ENCODE measurements around the gene PDE3A. TPM values are rescaled to one million over a fixed set of nuclear protein-coding genes. Genes with fewer than 3 reads are reported as not detected.
A peak's percentile ranks its signal among the peaks of the same experiment; 100 is the strongest.

The PDE3A gene
- total and polyA plus RNA-seq, 2 experiments from 2014 or later, result 11.1 to 61.6 TPM

GRCh38 chr12:20350026-20350425 is 18.3 kb upstream of the PDE3A start:
- Histone ChIP-seq H4K20me1 (ENCODE audit: insufficient read depth, poor library complexity, severe bottlenecking) (no peaks in the 10 kb centered on the region), H2AFZ (no peak overlapping the region), H3K27ac (no peak overlapping the region), H3K4me2 (no peak overlapping the region), H3K4me3 (no peak overlapping the region), H3K79me2 (no peaks in the 10 kb centered on the region), H3K9me2 (replicated peaks; ENCODE audit: insufficient read depth) (no peaks in the 10 kb centered on the region), H3K27me3 (no peaks in the 10 kb centered on the region), H3K9me3 (ENCODE audit: low read depth) (no peaks in the 10 kb centered on the region), H3K36me3 (replicated peaks; ENCODE audit: insufficient read depth, low read depth) (no peaks in the 10 kb centered on the region), H3K4me1 (ENCODE audit: insufficient read depth) (no peaks in the 10 kb centered on the region)
- TF ChIP-seq, protein P1, sequence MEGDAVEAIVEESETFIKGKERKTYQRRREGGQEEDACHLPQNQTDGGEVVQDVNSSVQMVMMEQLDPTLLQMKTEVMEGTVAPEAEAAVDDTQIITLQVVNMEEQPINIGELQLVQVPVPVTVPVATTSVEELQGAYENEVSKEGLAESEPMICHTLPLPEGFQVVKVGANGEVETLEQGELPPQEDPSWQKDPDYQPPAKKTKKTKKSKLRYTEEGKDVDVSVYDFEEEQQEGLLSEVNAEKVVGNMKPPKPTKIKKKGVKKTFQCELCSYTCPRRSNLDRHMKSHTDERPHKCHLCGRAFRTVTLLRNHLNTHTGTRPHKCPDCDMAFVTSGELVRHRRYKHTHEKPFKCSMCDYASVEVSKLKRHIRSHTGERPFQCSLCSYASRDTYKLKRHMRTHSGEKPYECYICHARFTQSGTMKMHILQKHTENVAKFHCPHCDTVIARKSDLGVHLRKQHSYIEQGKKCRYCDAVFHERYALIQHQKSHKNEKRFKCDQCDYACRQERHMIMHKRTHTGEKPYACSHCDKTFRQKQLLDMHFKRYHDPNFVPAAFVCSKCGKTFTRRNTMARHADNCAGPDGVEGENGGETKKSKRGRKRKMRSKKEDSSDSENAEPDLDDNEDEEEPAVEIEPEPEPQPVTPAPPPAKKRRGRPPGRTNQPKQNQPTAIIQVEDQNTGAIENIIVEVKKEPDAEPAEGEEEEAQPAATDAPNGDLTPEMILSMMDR (IDR thresholded peaks at IDR 0.05; ENCODE audit: poor library complexity), result no peak
- TF ChIP-seq EZH2 (IDR thresholded peaks at IDR 0.05; ENCODE audit: borderline replicate concordance) (no peak), EZH2phosphoT487 (IDR thresholded peaks at IDR 0.05; ENCODE audit: low read depth, severe bottlenecking, unreplicated experiment) (no peak)
- no peak for DNase-seq (ENCODE audit: low spot score)

DNA sequence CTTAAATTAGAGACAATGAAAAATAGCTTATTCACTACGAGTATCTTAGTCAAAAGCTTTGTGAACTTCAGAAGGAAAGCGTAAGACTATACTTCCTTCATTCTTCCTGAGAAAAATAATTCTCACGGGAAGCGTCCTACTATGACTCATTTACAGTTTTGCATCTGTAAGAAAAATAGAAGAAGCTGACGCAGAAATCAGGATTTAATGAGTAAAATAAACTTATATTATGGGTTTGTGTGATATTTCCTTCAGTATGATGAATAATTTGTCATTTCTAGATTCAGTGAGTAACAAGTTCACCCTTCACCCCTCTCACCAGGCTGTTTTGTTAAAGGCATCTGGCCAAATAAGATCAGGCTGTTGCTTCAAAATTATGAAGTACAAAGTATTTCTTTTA is 17.8 kb upstream of the PDE3A start:
- Histone ChIP-seq H3K9me3 (ENCODE audit: low read depth) (no peaks in the 10 kb centered on the region), H3K4me1 (ENCODE audit: insufficient read depth) (no peaks in the 10 kb centered on the region), H3K4me2 (no peak overlapping the region), H3K79me2 (no peaks in the 10 kb centered on the region), H3K9me2 (replicated peaks; ENCODE audit: insufficient read depth) (no peaks in the 10 kb centered on the region), H2AFZ (no peak overlapping the region), H3K27ac (no peak overlapping the region), H3K4me3 (no peak overlapping the region), H3K27me3 (no peaks in the 10 kb centered on the region), H3K36me3 (replicated peaks; ENCODE audit: insufficient read depth, low read depth) (no peaks in the 10 kb centered on the region), H4K20me1 (ENCODE audit: insufficient read depth, poor library complexity, severe bottlenecking) (no peaks in the 10 kb centered on the region)
- TF ChIP-seq, protein P1 (IDR thresholded peaks at IDR 0.05; ENCODE audit: poor library complexity), result no peak
- TF ChIP-seq EZH2phosphoT487 (IDR thresholded peaks at IDR 0.05; ENCODE audit: low read depth, severe bottlenecking, unreplicated experiment), result no peak
- WGBS (ENCODE audit: low lambda C conversion rate, missing lambda C conversion rate), result 71% methylated on average over 5 of the region's 5 CpGs
- DNase-seq (ENCODE audit: low spot score), result no peak

- Histone ChIP-seq H3K27me3 (no peaks in the 10 kb centered on the region), H3K27ac (peak overlapping the region; percentile 52), H3K9me3 (ENCODE audit: low read depth) (no peaks in the 10 kb centered on the region), H3K4me3 (no peak overlapping the region), H3K79me2 (no peaks in the 10 kb centered on the region), H3K9me2 (replicated peaks; ENCODE audit: insufficient read depth) (no peaks in the 10 kb centered on the region), H4K20me1 (ENCODE audit: insufficient read depth, poor library complexity, severe bottlenecking) (no peaks in the 10 kb centered on the region), H3K36me3 (replicated peaks; ENCODE audit: insufficient read depth, low read depth) (no peaks in the 10 kb centered on the region), H2AFZ (no peak overlapping the region), H3K4me2 (peak overlapping the region; percentile 46), H3K4me1 (ENCODE audit: insufficient read depth) (no peaks in the 10 kb centered on the region)
- TF ChIP-seq EZH2 (IDR thresholded peaks at IDR 0.05; ENCODE audit: borderline replicate concordance) (no peak), EZH2phosphoT487 (IDR thresholded peaks at IDR 0.05; ENCODE audit: low read depth, severe bottlenecking, unreplicated experiment) (no peak)
- TF ChIP-seq, protein P1 (IDR thresholded peaks at IDR 0.05; ENCODE audit: poor library complexity), result no peak
- DNase-seq (ENCODE audit: low spot score), result no peak
- WGBS (ENCODE audit: low lambda C conversion rate, missing lambda C conversion rate), result 73% methylated on average over 4 of the region's 4 CpGs
These were observed 16.9 kb upstream of the PDE3A start for GRCh38 chr12:20351406-20351805.

GRCh38 chr12:20356048-20356447 is 12.3 kb upstream of the PDE3A start:
- H3K9me2 ChIP-seq (replicated peaks; ENCODE audit: insufficient read depth), result no peaks in the 10 kb centered on the region
- H4K20me1 ChIP-seq (ENCODE audit: insufficient read depth, poor library complexity, severe bottlenecking), result no peaks in the 10 kb centered on the region
- H3K4me2 ChIP-seq, result no peak overlapping the region
- H3K9me3 ChIP-seq (ENCODE audit: low read depth), result no peaks in the 10 kb centered on the region
- no peak overlapping the region for H3K27ac ChIP-seq
- no peaks in the 10 kb centered on the region for H3K79me2 ChIP-seq
- H3K27me3 ChIP-seq, result no peaks in the 10 kb centered on the region
- H3K36me3 ChIP-seq (replicated peaks; ENCODE audit: insufficient read depth, low read depth), result no peaks in the 10 kb centered on the region
- WGBS (ENCODE audit: low lambda C conversion rate, missing lambda C conversion rate), result 55% methylated on average over 2 of the region's 2 CpGs
- TF ChIP-seq, protein P1 (IDR thresholded peaks at IDR 0.05; ENCODE audit: poor library complexity), result no peak
- TF ChIP-seq EZH2phosphoT487 (IDR thresholded peaks at IDR 0.05; ENCODE audit: low read depth, severe bottlenecking, unreplicated experiment), result no peak
- no peak for TF ChIP-seq EZH2 (IDR thresholded peaks at IDR 0.05; ENCODE audit: borderline replicate concordance)
- no peak for DNase-seq (ENCODE audit: low spot score)
- H2AFZ ChIP-seq, result no peak overlapping the region
- no peak overlapping the region for H3K4me3 ChIP-seq
- H3K4me1 ChIP-seq (ENCODE audit: insufficient read depth), result no peaks in the 10 kb centered on the region

All from hepatocyte (in vitro differentiated cells).